H9 (cell line): ENCODE data around the gene ZBTB43. TPM values are rescaled to one million over a fixed set of nuclear protein-coding genes. Genes with fewer than 3 reads are reported as not detected.

ENCODE experiments used
- DNase-seq: peaks from one replicate; pipeline ENCODE4 v3.0.0-alpha.2; 2017
- H2AFZ ChIP-seq: one replicate; pipeline ENCODE4 v1.6.1; 2013; ENCODE audit warnings: mild to moderate bottlenecking, low read length, control low read depth, moderate library complexity
- H2AK5ac ChIP-seq: 2 replicates; pipeline ENCODE4 v1.6.1; 2013; ENCODE audit warnings: low read length, control low read depth, mixed read lengths; ENCODE audit not compliant: insufficient read length
- H2BK120ac ChIP-seq: one replicate; pipeline ENCODE4 v1.6.1; 2013; ENCODE audit warnings: low read depth, mild to moderate bottlenecking, low read length, control low read depth, inconsistent platforms; ENCODE audit not compliant: poor library complexity, severe bottlenecking
- H2BK12ac ChIP-seq: 2 replicates; pipeline ENCODE4 v1.6.1; 2013; ENCODE audit warnings: low read length, control low read depth, mixed read lengths, low read depth; ENCODE audit not compliant: insufficient read length
- H2BK15ac ChIP-seq: 2 replicates; pipeline ENCODE4 v1.6.1; 2013; ENCODE audit warnings: low read depth, low read length, control low read depth
- H2BK20ac ChIP-seq: one replicate; pipeline ENCODE4 v1.6.1; 2013; ENCODE audit warnings: low read depth, mild to moderate bottlenecking, low read length, control low read depth, inconsistent platforms; ENCODE audit not compliant: poor library complexity, severe bottlenecking
- H2BK5ac ChIP-seq: 2 replicates; pipeline ENCODE4 v1.6.1; 2013; ENCODE audit warnings: low read length, control low read depth, mixed read lengths; ENCODE audit not compliant: insufficient read length
- H3K14ac ChIP-seq: 2 replicates; pipeline ENCODE4 v1.6.1; 2013; ENCODE audit warnings: low read length, control low read depth; ENCODE audit not compliant: insufficient read depth
- H3K18ac ChIP-seq: 2 replicates; pipeline ENCODE4 v1.6.1; 2013; ENCODE audit warnings: low read depth, mild to moderate bottlenecking, mixed read lengths, low read length, control low read depth; ENCODE audit not compliant: insufficient read length
- H3K23ac ChIP-seq: 2 replicates; pipeline ENCODE4 v1.6.1; 2013; ENCODE audit warnings: low read length, control low read depth, mixed read lengths, low read depth; ENCODE audit not compliant: insufficient read length
- H3K23me2 ChIP-seq: 2 replicates; pipeline ENCODE4 v1.6.1; 2013; ENCODE audit warnings: low read depth, mild to moderate bottlenecking, mixed read lengths, low read length, control low read depth; ENCODE audit not compliant: insufficient read length, poor library complexity, severe bottlenecking
- H3K27ac ChIP-seq: 2 replicates; pipeline ENCODE4 v1.5.1; 2013; ENCODE audit warnings: low read length, control low read depth, mixed read lengths, low read depth; ENCODE audit not compliant: insufficient read length
- H3K27me3 ChIP-seq: 2 replicates; pipeline ENCODE4 v1.6.1; 2013; ENCODE audit warnings: low read length, control low read depth, inconsistent platforms; ENCODE audit not compliant: insufficient read depth
- H3K4ac ChIP-seq: 2 replicates; pipeline ENCODE4 v1.6.1; 2013; ENCODE audit warnings: low read depth, mild to moderate bottlenecking, control low read depth, inconsistent platforms, low read length, moderate library complexity
- H3K4me1 ChIP-seq: 2 replicates; pipeline ENCODE4 v1.6.1; 2013; ENCODE audit warnings: low read length, control low read depth, inconsistent platforms; ENCODE audit not compliant: insufficient read depth
- H3K4me2 ChIP-seq: 2 replicates; pipeline ENCODE4 v1.6.1; 2013; ENCODE audit warnings: low read length, control low read depth, mixed read lengths; ENCODE audit not compliant: insufficient read length, insufficient read depth
- H3K56ac ChIP-seq: 2 replicates; pipeline ENCODE4 v1.6.1; 2013; ENCODE audit warnings: low read depth, mild to moderate bottlenecking, mixed read lengths, low read length, control low read depth; ENCODE audit not compliant: insufficient read length
- H3K79me1 ChIP-seq: 2 replicates; pipeline ENCODE4 v1.6.1; 2013; ENCODE audit warnings: low read depth, mild to moderate bottlenecking, moderate library complexity, low read length, control low read depth, inconsistent platforms; ENCODE audit not compliant: insufficient read depth, poor library complexity, severe bottlenecking
- H3K79me2 ChIP-seq: 2 replicates; pipeline ENCODE4 v1.6.1; 2013; ENCODE audit warnings: low read length, control low read depth, inconsistent platforms; ENCODE audit not compliant: insufficient read depth
- H3K9ac ChIP-seq: 2 replicates; pipeline ENCODE4 v1.6.1; 2013; ENCODE audit warnings: low read length, control low read depth, mixed read lengths; ENCODE audit not compliant: insufficient read length; ENCODE audit errors: extremely low read depth
- H3K9me3 ChIP-seq: one replicate; pipeline ENCODE4 v1.6.1; 2013; ENCODE audit warnings: low read depth, low read length, inconsistent platforms; ENCODE audit not compliant: control insufficient read depth
- H3T11ph ChIP-seq: one replicate; pipeline ENCODE4 v1.6.1; 2013; ENCODE audit warnings: mild to moderate bottlenecking, low read length, control low read depth, inconsistent platforms
- H4K20me1 ChIP-seq: one replicate; pipeline ENCODE4 v1.6.1; 2013; ENCODE audit not compliant: control insufficient read depth, insufficient read length, insufficient read depth
- H4K5ac ChIP-seq: 2 replicates; pipeline ENCODE4 v1.6.1; 2013; ENCODE audit warnings: low read depth, mild to moderate bottlenecking, mixed read lengths, low read length, control low read depth; ENCODE audit not compliant: insufficient read length
- H4K8ac ChIP-seq: replicated peaks from 2 replicates; pipeline ENCODE4 v1.6.1; 2013; ENCODE audit warnings: low read length, control low read depth, mixed read lengths, low read depth; ENCODE audit not compliant: insufficient read length
- H4K91ac ChIP-seq: 2 replicates; pipeline ENCODE4 v1.6.1; 2013; ENCODE audit warnings: low read depth, mild to moderate bottlenecking, moderate library complexity, mixed read lengths, low read length, control low read depth; ENCODE audit not compliant: insufficient read length
- H3K27ac Mint-ChIP-seq, 3 experiments: 2 replicates in 2 of 3; 3 replicates in 1 of 3; pipeline ENCODE4 v1.8.0; 2020 to 2021; ENCODE audit warnings: mixed read lengths in 3 of 3, mild to moderate bottlenecking in 1 of 3, moderate library complexity in 1 of 3
- H3K27me3 Mint-ChIP-seq: 2 replicates; pipeline ENCODE4 v1.8.0; 2021; ENCODE audit warnings: low read depth, mild to moderate bottlenecking, moderate library complexity, mixed read lengths
- H3K36me3 Mint-ChIP-seq, 3 experiments: 2 replicates in 2 of 3; 3 replicates in 1 of 3; pipeline ENCODE4 v1.8.0; 2020 to 2021; ENCODE audit warnings: low read depth in 3 of 3, mixed read lengths in 3 of 3; ENCODE audit not compliant: insufficient read depth in 1 of 3
- H3K4me1 Mint-ChIP-seq, 2 experiments: 2 replicates each; pipeline ENCODE4 v1.8.0; 2020; ENCODE audit warnings: mixed read lengths in 2 of 2
- H3K4me3 Mint-ChIP-seq, 2 experiments: 2 replicates in 1 of 2; 3 replicates in 1 of 2; pipeline ENCODE4 v1.8.0; 2020 to 2021; ENCODE audit warnings: mild to moderate bottlenecking in 2 of 2, mixed read lengths in 2 of 2, moderate library complexity in 1 of 2
- H3K9me3 Mint-ChIP-seq, 2 experiments: 2 replicates in 1 of 2; 3 replicates in 1 of 2; pipeline ENCODE4 v1.8.0; 2020; ENCODE audit warnings: mild to moderate bottlenecking in 2 of 2, mixed read lengths in 2 of 2, moderate library complexity in 1 of 2
- CTCF ChIP-seq: fragments of 200-600 bp; sonication (generic); conservative IDR thresholded peaks from 3 replicates; pipeline ENCODE4 v1.8.0; 2021; ENCODE audit warnings: antibody characterized with exemption, mild to moderate bottlenecking
- WGBS: extraction: QIAGEN DNeasy Blood & Tissue Kit; methylation state at CpG from one replicate; pipeline ENCODE4 v1.1.7; 2013; ENCODE audit warnings: missing lambda C conversion rate, low lambda C conversion rate, mixed read lengths; ENCODE audit not compliant: insufficient read length; ENCODE audit errors: extremely low coverage; 5-methylcytosine and 5-hydroxymethylcytosine counted together
- total RNA-seq: library from RNA; stranded (reverse); gene quantifications from 2 replicates; pipeline ENCODE4 v1.2.1, GENCODE V29; 2021

The ZBTB43 gene
- total RNA-seq, 1 experiment from 2014 or later = 15.7 TPM

GRCh38 chr9:126853667-126854066 is 48.8 kb downstream of the ZBTB43 start:
- no peak overlapping the region for H2BK120ac ChIP-seq
- H2AFZ ChIP-seq = no peak overlapping the region
- no peaks in the 10 kb centered on the region for H3K9me3 ChIP-seq
- no peak overlapping the region for H2BK20ac ChIP-seq
- no peak overlapping the region for H3K4ac ChIP-seq
- no peak overlapping the region for H2AK5ac ChIP-seq
- H4K8ac ChIP-seq = no peak overlapping the region
- no peak overlapping the region for H3K14ac ChIP-seq
- H3K23ac ChIP-seq = no peak overlapping the region
- Mint-ChIP-seq H3K27me3 (peaks cover 43% of the 10 kb centered on the region), H3K36me3 (no peaks in the 10 kb centered on the region; a peak in 1 of 7 replicates), H3K9me3 (no peaks in the 10 kb centered on the region), H3K27ac (no peak overlapping the region), H3K4me3 (no peak overlapping the region), H3K4me1 (peaks cover 10 to 11% of the 10 kb centered on the region in 2 experiments)
- H4K20me1 ChIP-seq = no peaks in the 10 kb centered on the region
- H3K23me2 ChIP-seq = no peaks in the 10 kb centered on the region
- H3K9ac ChIP-seq = no peak overlapping the region
- no peaks in the 10 kb centered on the region for H3K79me2 ChIP-seq
- no peak for TF ChIP-seq CTCF
- H3K18ac ChIP-seq = no peak overlapping the region
- no peak overlapping the region for H4K5ac ChIP-seq
- H3K4me1 ChIP-seq = no peaks in the 10 kb centered on the region; the same call in 1 of the 2 replicates
- no peak overlapping the region for H3K4me2 ChIP-seq
- H3K79me1 ChIP-seq = no peaks in the 10 kb centered on the region
- no peak overlapping the region for H2BK15ac ChIP-seq
- no peak overlapping the region for H2BK5ac ChIP-seq
- no peaks in the 10 kb centered on the region for H3K27me3 ChIP-seq
- H2BK12ac ChIP-seq = no peak overlapping the region
- no CpG with 5 or more reads among the region's 5 CpGs for WGBS
- H3K56ac ChIP-seq = no peak overlapping the region
- H4K91ac ChIP-seq = no peak overlapping the region
- DNase-seq = no peak
- H3K27ac ChIP-seq = no peak overlapping the region
- no peak overlapping the region for H3T11ph ChIP-seq
